Activated CD4-positive, alpha-beta T cell treated with anti-CD3 and anti-CD28 coated beads, Interleukin-10, Interleukin-2, amounts not matched to agents 100 ng/mL and 50 ng/mL, durations not matched to agents 16 hours and 8 hours (primary cell): Measurements from ENCODE around the gene TBCD.
A peak's percentile ranks its signal among the peaks of the same experiment; 100 is the strongest.

ENCODE experiments used
- DNase-seq: peaks from one replicate; pipeline ENCODE4 v3.0.0-alpha.2; 2020

Gene TBCD

DNA sequence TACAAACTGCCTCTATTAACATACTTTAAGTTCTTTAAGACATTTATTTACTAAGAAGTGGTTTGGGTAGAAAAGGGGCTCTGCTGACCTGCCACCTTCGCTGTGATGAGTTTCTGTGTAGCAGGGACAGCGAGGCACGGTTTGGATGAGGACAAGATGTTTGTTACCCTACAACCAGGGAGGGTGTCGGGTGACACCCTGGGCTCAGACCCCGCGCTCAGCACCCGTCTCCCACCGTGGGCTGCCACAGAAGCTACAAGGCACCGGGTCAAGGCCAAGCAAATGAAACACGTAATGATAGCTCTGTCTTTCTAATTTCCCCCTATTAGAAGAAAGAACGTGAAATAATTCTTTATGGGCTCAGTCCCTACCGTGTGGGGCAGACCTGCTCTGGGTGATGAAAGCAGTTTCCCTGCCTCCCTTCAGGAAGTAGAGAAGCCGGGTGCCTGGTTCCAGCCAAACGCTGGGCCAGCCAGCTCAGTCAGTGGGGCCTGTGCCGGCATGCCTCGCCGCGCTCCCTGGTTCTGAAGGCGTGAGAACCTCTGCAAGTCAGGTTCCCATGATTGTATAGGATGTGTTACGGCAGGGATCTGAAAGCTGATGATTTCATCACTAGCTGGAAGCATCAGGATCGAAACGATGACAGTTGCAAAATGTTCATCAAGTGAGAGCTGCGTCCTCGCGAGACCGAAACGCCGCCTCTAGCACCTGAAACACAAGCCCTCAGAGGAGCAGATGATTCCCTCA, 84.1 kb downstream of the TBCD start:
- no peak for DNase-seq

DNA sequence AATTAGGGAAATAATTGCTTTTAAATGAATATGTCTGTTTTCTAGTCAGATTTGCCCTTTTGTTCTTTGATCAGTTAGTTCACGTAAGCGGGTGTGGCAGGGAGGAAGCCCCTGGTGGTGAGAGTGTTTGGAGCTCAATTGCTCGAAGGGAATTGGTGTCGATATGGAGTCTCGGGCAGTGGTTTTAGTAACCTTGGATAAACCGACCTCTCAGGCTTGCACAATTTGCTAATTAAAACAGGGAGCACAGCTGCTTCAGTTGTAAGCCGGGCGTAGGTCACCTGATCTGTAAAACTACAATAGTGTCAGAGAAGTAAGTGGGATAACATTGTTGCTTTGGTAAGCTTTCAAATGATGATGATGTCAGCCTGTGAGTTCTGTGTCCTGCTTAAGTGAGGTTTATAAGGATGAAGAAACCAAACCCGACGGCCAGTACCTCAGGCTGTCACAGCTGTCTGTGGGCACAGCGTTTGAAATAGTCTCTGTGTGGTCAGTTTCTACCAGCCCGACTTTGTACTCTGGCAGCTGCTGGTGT, 85.0 kb downstream of the TBCD start:
- no peak for DNase-seq

DNA sequence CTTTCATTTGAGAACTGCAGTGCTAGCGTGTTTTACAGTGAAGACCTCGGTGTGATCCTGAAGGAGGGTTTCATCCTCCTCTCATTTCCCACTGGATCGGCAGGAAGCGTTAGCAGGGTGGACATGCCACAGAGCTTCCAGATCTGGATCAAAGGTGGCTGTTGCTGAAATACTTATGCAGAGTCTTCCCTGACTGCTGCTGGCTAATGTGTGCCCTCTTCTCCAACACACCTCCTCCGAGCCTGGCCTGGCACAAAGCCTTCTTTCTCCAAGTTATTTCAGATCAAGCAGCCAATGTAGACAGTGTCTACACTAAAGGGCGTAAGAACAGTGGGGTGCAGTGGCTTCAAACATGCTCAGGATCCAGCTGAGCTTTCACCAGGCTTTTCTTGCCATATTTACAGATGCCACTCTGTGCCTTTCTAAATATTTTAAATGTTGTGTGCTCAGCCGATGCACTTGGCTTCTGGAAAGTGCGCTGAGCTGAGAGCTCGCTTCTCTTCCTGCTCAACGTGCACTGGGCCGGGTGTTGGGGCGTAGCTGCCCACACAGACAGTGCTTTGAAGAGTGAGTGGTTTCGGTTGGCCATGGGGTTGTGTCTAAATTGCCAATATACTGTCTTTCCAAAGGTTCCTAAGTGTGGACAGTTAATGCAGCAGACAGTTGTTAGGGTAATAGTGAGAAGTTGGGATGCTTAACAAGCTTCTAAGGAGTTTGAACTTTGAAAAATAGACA, 85.9 kb downstream of the TBCD start:
- DNase-seq: no peak

DNA sequence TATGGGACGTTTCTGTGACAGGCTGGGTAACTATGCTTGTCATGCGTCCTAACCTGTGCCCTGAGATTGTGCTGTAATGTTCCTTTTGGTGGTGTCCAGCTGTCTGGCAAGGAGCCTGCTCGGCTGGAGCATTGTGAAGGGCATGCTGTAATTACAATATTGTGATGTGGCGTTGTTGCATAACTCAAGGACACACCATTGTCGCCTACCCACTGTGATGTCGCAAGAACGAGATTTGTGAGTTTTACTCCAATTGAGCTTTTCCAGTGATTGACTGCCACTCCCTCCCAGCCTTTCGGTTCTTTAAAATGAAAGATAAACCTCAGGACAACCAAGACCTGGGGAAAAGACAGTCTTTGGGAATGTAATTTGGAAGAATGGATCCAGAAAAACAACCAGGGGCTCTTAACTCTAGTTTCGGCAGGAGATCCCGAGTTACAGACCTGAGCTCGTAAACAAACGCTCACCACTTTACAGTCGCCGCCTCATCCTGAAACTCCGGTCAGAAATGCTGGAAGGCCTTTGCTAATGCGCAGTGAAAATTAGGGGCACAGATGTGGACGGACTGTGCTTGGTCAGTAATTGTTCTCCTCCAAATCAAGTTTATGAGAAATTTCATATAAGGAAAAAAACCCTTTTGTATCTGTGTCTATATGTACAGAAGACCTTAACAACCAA, 86.7 kb downstream of the TBCD start:
- DNase-seq: no peak

DNA sequence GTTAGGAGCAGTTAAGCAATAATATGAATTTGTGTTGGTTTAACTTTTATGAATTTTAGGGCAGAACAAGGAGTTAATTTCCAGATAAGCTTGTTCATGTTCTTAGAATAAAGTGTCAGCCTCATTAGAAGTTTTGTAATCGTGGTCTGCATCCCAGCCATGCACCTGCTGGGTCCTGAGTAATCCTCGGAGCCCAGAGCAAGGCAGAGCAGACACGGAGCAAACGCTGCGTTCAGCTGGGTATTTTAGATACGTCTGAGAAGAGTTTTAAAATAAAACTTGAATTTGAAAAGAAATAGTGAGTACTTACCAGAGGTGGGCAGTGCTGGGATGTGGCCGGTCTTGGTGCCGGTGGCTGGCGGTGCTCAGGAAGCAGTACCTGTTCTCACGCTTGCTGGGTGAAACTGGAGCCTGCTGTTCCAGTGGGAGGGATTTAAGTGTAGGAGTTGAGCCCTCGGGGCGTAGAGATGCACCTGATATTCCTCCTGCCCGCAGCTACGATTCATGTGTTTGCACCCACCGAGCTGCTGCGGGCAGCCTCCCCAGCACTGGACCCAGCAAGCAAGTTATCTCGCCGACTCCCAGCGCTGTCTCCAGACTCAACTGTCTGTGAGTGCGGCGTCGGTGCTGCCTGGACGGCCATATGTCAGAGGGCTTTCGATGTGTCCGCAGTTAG, 87.9 kb downstream of the TBCD start, which contains the start of gene ZNF750:
Gene ZNF750 (minus strand): TSS at position 406 of the 676 bp plus-strand sequence. CDS start 7,568 bp downstream, outside the sequence.
- no peak for DNase-seq

DNA sequence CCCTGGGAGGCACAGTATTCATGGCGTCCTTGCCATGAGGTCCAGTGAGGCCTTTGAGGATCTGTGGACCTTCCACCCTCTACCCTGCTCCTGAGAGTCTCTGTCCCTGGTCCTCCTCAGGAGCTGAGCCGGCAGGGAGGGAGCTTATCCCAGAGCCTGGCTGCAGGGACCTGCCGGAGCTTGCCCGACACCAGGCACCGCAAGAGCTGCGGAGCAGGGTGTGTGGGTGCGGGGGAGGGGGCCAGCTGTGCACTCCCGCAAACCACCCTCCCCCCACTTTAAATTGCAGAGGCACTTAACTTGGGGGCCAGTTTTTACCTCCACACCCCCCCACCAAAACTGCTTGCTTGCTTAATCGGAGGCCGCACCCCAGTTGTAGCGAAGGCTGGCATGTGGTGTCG, 88.6 kb downstream of the TBCD start:
- DNase-seq: no peak

DNA sequence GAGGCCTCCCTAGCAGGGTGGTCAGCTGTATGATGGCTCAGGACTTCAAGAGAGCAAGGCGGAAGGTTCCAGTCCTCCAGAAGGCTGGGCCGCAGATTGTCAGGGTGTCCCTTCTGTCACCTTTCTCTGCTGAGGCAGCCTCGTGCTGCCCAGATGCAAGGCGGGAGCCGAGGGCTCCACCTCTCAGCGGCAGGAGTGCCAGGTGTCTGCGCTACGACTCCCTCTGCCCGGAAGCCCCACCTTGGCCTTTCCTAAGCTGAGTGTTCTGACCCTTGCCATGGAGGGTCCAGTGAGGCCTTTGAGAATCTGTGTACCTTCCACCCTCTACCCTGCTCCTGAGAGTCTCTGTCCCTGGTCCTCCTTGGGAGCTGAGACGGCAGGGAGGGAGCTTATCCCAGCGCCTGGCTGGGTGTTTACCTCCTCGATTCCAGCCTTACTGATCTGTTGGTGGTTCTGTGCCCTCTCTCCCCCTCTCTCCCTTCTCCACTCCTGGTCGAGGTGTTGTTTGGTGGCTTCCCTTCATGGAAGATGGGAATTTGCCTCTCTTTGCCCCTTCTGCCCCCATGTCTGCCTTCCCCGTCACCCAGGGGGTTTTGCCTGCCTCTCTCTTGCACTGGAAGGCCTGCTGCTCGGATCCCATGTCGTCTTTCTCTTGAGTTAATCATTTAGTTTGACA, 90.2 kb downstream of the TBCD start:
- no peak for DNase-seq

DNA sequence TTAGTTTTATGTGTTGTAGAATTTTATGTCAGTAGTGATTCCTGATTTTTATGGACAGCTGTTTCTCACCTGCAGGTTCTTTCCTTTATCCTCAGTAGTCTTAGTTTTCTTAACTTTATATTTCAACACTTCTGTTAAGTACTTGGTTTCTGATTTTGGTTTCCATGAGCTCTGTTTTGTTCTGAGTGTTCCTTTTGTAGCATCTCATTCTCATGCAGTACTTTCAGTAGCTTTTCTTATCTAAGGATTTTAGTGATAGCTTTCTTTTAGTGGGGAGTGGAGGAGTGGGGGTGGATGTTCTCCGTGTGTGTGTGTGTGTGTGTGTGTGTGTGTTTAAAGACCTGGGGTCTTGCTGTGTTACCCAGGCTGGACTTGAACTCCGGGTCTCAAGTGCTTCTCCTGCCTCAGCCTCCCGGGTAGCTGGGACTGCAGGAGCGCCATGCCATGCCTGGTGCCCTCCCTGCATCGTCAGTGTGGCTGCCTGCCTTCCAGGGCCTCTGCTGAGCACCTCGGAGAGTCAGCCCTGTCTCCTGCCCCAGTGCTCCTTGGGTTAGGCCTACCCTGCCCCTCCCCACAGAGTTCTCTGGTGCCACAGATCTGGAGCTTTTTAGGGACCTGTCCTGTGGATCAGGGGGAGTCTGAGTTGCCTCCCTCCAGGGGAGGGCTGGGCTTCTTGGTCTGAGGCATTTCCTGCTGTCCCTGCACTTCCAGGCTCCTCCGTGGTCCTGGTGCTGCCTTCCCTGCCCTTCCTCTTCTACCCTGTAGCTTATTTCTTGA, 92.2 kb downstream of the TBCD start:
- no peak for DNase-seq

DNA sequence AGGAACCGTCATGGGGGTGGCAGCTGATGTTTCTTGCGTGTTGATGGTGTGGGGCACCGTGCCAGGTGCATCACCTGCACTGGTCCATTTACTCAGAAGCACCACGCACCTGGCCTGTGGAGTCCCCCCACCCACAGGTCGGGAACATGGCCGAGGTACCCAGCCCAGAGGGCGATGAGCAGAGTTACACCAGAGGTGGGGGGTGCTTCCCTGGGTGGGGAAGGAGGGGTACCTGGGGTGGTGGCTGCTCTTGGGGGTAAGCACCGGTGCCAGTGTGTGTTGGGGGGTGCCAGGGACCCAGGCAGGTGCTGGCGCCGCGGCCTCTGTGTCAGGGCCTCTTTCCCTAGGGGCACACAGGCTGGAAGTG, 92.9 kb downstream of the TBCD start:
- DNase-seq: no peak

DNA sequence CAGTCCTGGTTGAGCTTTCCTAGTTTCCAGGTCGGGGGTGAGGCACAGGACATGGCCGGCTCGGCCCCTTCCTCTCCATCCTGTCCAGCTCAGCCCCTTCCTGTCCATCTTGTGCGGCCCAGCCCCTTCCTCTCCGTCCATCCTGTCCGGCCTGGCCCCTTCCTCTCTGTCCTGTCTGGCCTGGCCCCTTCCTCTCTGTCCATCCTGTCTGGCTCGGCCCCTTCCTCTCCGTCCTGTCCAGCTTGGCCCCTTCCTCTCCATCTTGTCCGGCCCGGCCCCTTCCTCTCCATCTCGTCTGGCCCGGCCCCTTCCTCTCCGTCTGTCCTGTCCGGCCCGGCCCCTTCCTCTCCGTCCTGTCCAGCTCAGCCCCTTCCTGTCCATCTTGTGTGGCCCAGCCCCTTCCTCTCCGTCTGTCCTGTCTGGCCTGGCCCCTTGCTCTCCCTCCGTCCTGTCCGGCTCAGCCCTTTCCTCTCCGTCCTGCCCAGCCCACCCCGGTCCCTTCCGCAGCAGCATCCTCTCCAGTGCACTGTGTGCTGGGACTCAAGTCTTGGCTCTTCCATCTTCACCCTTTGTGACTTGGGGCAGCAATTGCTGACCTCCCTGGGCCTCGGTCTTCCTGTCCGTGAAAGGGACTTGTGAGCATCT, 93.4 kb downstream of the TBCD start:
- DNase-seq: no peak

DNA sequence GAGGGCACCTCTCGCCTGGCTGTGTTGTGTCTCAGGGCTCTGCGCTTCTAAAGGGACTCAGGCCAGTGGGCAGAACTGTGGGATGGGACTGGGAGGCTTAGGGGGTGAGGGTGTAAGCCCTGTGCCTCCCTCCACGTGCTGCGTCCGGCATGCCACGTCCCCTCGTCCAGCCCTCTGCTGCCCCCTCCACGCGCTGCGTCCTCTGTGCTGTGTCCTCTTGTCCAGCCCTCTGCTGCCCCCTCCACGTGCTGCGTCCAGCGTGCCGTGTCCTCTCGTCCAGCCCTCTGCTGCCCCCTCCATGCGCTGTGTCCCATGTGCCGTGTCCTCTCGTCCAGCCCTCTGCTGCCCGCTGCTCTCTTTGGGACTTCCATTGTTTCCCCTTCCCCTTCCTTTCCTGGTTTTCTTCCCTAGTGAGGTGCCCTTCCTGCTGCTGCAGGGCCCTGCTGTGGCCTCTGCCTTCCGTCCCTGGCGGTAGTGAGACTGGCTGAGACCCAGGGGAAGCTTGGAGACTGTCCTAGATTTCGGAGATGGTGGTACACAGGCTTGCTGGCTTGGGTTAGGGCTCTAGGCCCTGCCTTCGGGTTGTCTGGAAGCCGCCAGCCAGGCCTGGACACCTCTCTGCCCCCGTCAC, 94.3 kb downstream of the TBCD start:
- no peak for DNase-seq

DNA sequence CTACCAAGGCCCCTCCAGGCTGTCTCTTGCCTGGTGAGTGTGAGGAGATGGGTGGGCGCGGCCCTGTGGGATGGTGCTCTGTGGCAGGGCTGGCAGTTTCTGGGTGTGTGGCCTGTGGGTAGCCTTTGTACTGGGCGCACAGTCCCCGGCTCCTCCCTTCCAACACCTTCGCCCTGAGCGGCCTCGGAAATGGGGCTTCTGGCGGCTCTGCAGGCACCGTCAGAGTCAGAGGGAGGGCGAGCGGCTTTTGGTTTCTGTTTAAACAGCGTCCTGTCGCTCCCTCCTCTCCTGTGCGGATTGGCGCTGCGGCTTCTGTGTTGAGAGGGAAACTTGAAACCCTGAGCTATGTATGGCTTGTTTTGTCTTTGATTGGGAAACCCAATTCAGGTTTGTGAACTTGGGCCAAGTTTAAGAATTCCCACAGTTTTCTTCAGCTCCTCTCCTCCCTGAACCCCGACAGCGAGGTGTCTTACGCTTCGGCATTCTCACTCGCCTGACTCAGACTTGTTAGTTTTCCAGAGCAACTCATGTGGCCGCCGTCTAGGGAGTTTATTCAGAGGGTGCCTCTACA, 96.2 kb downstream of the TBCD start:
- DNase-seq: peak; percentile 39

DNA sequence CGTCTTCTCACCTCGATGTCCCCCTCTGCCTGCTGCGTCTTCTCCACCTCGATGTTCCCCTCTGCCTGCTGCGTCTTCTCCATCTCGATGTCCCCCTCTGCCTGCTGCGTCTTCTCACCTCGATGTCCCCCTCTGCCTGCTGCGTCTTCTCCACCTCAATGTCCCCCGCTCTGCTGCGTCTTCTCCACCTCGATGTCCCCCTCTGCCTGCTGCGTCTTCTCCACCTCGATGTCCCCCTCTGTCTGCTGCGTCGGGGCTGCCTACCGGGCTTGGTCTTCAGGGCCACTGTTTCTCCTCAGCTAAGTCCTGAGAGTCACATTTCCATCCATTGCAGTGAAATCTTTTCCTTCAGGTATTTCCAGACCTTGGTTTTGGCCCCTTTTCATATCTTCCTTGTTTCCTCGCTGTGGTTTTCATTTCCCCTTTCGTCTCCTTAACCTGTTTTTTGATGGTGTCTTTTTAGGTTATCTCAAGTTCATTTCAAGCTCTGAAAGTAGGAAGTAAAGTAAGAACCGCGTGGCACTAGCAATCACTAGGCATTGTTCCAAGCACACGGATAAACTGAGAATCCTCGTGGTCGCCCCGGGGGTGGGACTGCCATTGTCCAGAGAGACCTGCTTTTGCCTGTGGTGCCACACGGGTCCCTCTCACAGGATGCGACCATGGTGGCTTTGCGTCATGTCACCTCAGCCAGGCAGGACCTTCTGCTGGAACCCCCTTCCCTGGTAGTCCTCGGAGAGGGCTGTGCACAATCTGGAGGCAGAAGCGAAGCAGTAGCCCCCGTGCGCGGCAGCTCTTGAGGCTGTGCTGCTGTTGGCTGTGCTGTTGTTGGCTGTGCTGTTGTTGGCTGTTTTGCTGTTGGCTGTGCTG, 97.4 kb downstream of the TBCD start:
- DNase-seq: no peak

DNA sequence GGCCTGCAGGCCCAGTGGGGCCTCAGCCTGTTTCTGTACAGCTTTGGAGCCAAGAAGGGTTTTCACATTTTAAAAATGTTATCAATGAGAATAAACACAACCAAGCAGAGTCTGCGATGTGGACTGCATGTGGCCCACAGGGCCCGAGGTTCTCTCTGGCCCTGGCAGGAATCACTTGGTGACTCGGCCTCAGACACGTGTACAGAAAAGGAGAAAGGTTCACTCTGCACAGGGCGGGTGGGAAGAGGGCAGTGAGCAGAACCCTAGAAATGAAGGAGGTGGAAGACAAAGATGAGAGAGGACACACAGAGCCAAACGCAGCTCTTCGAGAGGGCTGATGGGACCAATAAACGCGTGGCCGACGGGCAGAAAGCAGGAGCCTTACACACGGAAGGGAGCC, 99.5 kb downstream of the TBCD start:
- no peak for DNase-seq

DNA sequence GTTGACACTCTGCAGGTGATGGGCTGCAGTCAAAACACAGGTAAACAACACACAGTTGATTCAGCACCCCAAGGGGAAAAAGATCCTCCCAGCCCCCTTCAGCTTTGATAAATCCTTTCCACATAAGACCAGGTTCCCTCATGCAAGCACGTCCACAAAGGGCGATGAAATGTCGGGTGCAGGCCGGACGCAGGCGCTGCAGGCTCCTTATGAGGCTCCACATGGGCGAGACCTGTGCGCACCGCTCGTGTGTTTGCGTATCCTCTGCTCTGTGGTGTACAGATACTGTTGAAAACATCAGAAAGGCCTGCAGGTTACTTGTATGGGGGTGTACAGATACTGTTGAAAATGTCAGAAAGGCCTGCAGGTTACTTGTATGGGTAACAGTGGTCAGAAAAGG, 102.4 kb downstream of the TBCD start:
- DNase-seq: no peak

DNA sequence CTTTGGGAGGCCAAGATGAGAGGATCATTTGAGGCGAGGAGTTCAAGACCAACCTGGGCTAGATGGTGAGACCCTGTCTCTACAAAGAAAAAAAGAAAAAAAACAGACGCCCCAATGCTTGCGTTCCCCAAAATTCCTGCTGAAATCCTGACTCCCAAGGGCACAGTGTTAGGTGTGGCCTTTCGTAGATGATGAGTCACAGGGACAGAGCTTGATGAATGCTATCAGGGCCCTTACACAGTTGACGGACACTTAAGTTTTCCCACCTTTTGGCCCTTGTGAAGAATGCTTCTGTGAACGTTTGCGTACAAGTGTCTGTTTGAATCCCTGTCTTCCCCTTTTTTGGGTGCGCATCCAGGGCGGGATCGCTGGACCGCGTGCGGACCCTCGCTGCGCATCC, 104.5 kb downstream of the TBCD start:
- DNase-seq: no peak

DNA sequence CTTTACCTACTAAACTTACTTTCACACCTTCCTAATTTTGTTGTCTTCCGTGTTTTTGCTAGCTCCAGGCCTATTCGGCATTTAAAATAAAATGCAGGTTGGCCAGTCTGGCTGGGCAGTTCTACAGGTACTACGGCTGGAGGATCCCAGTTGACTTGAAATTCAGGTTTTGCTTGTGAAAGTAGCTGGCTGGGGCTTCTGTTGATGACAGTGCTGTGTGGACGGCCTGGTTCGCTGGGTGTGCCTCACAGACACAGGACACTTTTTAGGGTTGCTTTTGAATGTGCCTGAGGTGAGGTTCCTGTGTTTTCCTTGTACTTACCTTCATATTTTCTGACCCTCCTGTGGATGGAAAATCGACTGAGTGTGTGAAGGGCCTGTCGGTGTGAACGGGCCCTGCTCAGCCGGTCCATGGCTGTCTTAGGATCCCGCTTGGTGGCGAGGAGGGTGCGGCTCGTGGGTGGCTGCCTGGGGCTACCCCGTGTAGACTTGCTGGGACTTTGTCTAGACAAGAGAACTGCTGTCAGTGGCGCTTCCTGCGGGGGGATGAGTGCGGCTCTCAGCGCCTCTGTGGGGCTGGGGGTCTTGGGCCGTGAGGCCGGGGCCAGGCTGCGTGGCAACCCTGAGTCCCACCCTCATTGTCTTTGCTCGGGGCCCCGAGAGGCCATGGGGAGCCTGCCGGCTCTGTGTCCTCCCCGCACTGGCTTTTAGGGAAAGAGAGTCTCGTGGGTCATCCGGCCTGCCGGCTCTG, 106.7 kb downstream of the TBCD start:
- DNase-seq: no peak
